H9 (cell line): ENCODE results near the gene DHRS1. TPM values are rescaled to one million over a fixed set of nuclear protein-coding genes. Genes with fewer than 3 reads are reported as not detected.

Source experiments
- DNase-seq: peaks from one replicate; pipeline ENCODE4 v3.0.0-alpha.2; 2017
- H2AFZ ChIP-seq: one replicate; pipeline ENCODE4 v1.6.1; 2013; ENCODE audit warnings: mild to moderate bottlenecking, low read length, control low read depth, moderate library complexity
- H2AK5ac ChIP-seq: 2 replicates; pipeline ENCODE4 v1.6.1; 2013; ENCODE audit warnings: low read length, control low read depth, mixed read lengths; ENCODE audit not compliant: insufficient read length
- H2BK120ac ChIP-seq: one replicate; pipeline ENCODE4 v1.6.1; 2013; ENCODE audit warnings: low read depth, mild to moderate bottlenecking, low read length, control low read depth, inconsistent platforms; ENCODE audit not compliant: poor library complexity, severe bottlenecking
- H2BK12ac ChIP-seq: 2 replicates; pipeline ENCODE4 v1.6.1; 2013; ENCODE audit warnings: low read length, control low read depth, mixed read lengths, low read depth; ENCODE audit not compliant: insufficient read length
- H2BK15ac ChIP-seq: 2 replicates; pipeline ENCODE4 v1.6.1; 2013; ENCODE audit warnings: low read depth, low read length, control low read depth
- H2BK20ac ChIP-seq: one replicate; pipeline ENCODE4 v1.6.1; 2013; ENCODE audit warnings: low read depth, mild to moderate bottlenecking, low read length, control low read depth, inconsistent platforms; ENCODE audit not compliant: poor library complexity, severe bottlenecking
- H2BK5ac ChIP-seq: 2 replicates; pipeline ENCODE4 v1.6.1; 2013; ENCODE audit warnings: low read length, control low read depth, mixed read lengths; ENCODE audit not compliant: insufficient read length
- H3K14ac ChIP-seq: 2 replicates; pipeline ENCODE4 v1.6.1; 2013; ENCODE audit warnings: low read length, control low read depth; ENCODE audit not compliant: insufficient read depth
- H3K18ac ChIP-seq: 2 replicates; pipeline ENCODE4 v1.6.1; 2013; ENCODE audit warnings: low read depth, mild to moderate bottlenecking, mixed read lengths, low read length, control low read depth; ENCODE audit not compliant: insufficient read length
- H3K23ac ChIP-seq: 2 replicates; pipeline ENCODE4 v1.6.1; 2013; ENCODE audit warnings: low read length, control low read depth, mixed read lengths, low read depth; ENCODE audit not compliant: insufficient read length
- H3K23me2 ChIP-seq: 2 replicates; pipeline ENCODE4 v1.6.1; 2013; ENCODE audit warnings: low read depth, mild to moderate bottlenecking, mixed read lengths, low read length, control low read depth; ENCODE audit not compliant: insufficient read length, poor library complexity, severe bottlenecking
- H3K27ac ChIP-seq: 2 replicates; pipeline ENCODE4 v1.5.1; 2013; ENCODE audit warnings: low read length, control low read depth, mixed read lengths, low read depth; ENCODE audit not compliant: insufficient read length
- H3K27me3 ChIP-seq: 2 replicates; pipeline ENCODE4 v1.6.1; 2013; ENCODE audit warnings: low read length, control low read depth, inconsistent platforms; ENCODE audit not compliant: insufficient read depth
- H3K4ac ChIP-seq: 2 replicates; pipeline ENCODE4 v1.6.1; 2013; ENCODE audit warnings: low read depth, mild to moderate bottlenecking, control low read depth, inconsistent platforms, low read length, moderate library complexity
- H3K4me1 ChIP-seq: 2 replicates; pipeline ENCODE4 v1.6.1; 2013; ENCODE audit warnings: low read length, control low read depth, inconsistent platforms; ENCODE audit not compliant: insufficient read depth
- H3K4me2 ChIP-seq: 2 replicates; pipeline ENCODE4 v1.6.1; 2013; ENCODE audit warnings: low read length, control low read depth, mixed read lengths; ENCODE audit not compliant: insufficient read length, insufficient read depth
- H3K56ac ChIP-seq: 2 replicates; pipeline ENCODE4 v1.6.1; 2013; ENCODE audit warnings: low read depth, mild to moderate bottlenecking, mixed read lengths, low read length, control low read depth; ENCODE audit not compliant: insufficient read length
- H3K79me1 ChIP-seq: 2 replicates; pipeline ENCODE4 v1.6.1; 2013; ENCODE audit warnings: low read depth, mild to moderate bottlenecking, moderate library complexity, low read length, control low read depth, inconsistent platforms; ENCODE audit not compliant: insufficient read depth, poor library complexity, severe bottlenecking
- H3K79me2 ChIP-seq: 2 replicates; pipeline ENCODE4 v1.6.1; 2013; ENCODE audit warnings: low read length, control low read depth, inconsistent platforms; ENCODE audit not compliant: insufficient read depth
- H3K9ac ChIP-seq: 2 replicates; pipeline ENCODE4 v1.6.1; 2013; ENCODE audit warnings: low read length, control low read depth, mixed read lengths; ENCODE audit not compliant: insufficient read length; ENCODE audit errors: extremely low read depth
- H3K9me3 ChIP-seq: one replicate; pipeline ENCODE4 v1.6.1; 2013; ENCODE audit warnings: low read depth, low read length, inconsistent platforms; ENCODE audit not compliant: control insufficient read depth
- H3T11ph ChIP-seq: one replicate; pipeline ENCODE4 v1.6.1; 2013; ENCODE audit warnings: mild to moderate bottlenecking, low read length, control low read depth, inconsistent platforms
- H4K20me1 ChIP-seq: one replicate; pipeline ENCODE4 v1.6.1; 2013; ENCODE audit not compliant: control insufficient read depth, insufficient read length, insufficient read depth
- H4K5ac ChIP-seq: 2 replicates; pipeline ENCODE4 v1.6.1; 2013; ENCODE audit warnings: low read depth, mild to moderate bottlenecking, mixed read lengths, low read length, control low read depth; ENCODE audit not compliant: insufficient read length
- H4K8ac ChIP-seq: replicated peaks from 2 replicates; pipeline ENCODE4 v1.6.1; 2013; ENCODE audit warnings: low read length, control low read depth, mixed read lengths, low read depth; ENCODE audit not compliant: insufficient read length
- H4K91ac ChIP-seq: 2 replicates; pipeline ENCODE4 v1.6.1; 2013; ENCODE audit warnings: low read depth, mild to moderate bottlenecking, moderate library complexity, mixed read lengths, low read length, control low read depth; ENCODE audit not compliant: insufficient read length
- H3K27ac Mint-ChIP-seq, 3 experiments: 2 replicates in 2 of 3; 3 replicates in 1 of 3; pipeline ENCODE4 v1.8.0; 2020 to 2021; ENCODE audit warnings: mixed read lengths in 3 of 3, mild to moderate bottlenecking in 1 of 3, moderate library complexity in 1 of 3
- H3K27me3 Mint-ChIP-seq: 2 replicates; pipeline ENCODE4 v1.8.0; 2021; ENCODE audit warnings: low read depth, mild to moderate bottlenecking, moderate library complexity, mixed read lengths
- H3K36me3 Mint-ChIP-seq, 3 experiments: 2 replicates in 2 of 3; 3 replicates in 1 of 3; pipeline ENCODE4 v1.8.0; 2020 to 2021; ENCODE audit warnings: low read depth in 3 of 3, mixed read lengths in 3 of 3; ENCODE audit not compliant: insufficient read depth in 1 of 3
- H3K4me1 Mint-ChIP-seq, 2 experiments: 2 replicates each; pipeline ENCODE4 v1.8.0; 2020; ENCODE audit warnings: mixed read lengths in 2 of 2
- H3K4me3 Mint-ChIP-seq, 2 experiments: 2 replicates in 1 of 2; 3 replicates in 1 of 2; pipeline ENCODE4 v1.8.0; 2020 to 2021; ENCODE audit warnings: mild to moderate bottlenecking in 2 of 2, mixed read lengths in 2 of 2, moderate library complexity in 1 of 2
- H3K9me3 Mint-ChIP-seq, 2 experiments: 2 replicates in 1 of 2; 3 replicates in 1 of 2; pipeline ENCODE4 v1.8.0; 2020; ENCODE audit warnings: mild to moderate bottlenecking in 2 of 2, mixed read lengths in 2 of 2, moderate library complexity in 1 of 2
- CTCF ChIP-seq: fragments of 200-600 bp; sonication (generic); conservative IDR thresholded peaks from 3 replicates; pipeline ENCODE4 v1.8.0; 2021; ENCODE audit warnings: antibody characterized with exemption, mild to moderate bottlenecking
- WGBS: extraction: QIAGEN DNeasy Blood & Tissue Kit; methylation state at CpG from one replicate; pipeline ENCODE4 v1.1.7; 2013; ENCODE audit warnings: missing lambda C conversion rate, low lambda C conversion rate, mixed read lengths; ENCODE audit not compliant: insufficient read length; ENCODE audit errors: extremely low coverage; 5-methylcytosine and 5-hydroxymethylcytosine counted together
- total RNA-seq: library from RNA; stranded (reverse); gene quantifications from 2 replicates; pipeline ENCODE4 v1.2.1, GENCODE V29; 2021

The DHRS1 gene
- total RNA-seq, 1 experiment from 2014 or later = 19.1 TPM

DNA sequence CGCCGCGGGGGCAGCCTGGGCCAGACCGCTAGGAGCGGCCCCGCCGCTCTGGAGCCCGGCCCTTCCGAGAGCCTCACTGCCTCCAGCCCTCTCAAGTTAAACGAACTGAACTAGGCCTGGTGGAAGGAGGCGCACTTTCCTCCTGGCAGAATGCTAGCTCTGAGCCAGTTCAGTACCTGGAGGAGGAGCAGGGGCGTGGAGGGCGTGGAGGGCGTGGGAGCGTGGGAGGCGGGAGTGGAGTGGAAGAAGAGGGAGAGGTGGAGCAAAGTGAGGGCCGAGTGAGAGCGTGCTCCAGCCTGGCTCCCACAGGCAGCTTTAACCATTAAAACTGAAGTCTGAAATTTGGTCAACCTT, 17.0 kb upstream of the DHRS1 start:
- Histone ChIP-seq H3K23me2 (no peaks in the 10 kb centered on the region), H3K9ac (no peak overlapping the region), H2BK5ac (no peak overlapping the region), H3K79me1 (no peaks in the 10 kb centered on the region), H3K79me2 (no peaks in the 10 kb centered on the region), H3K4ac (no peak overlapping the region), H2BK12ac (no peak overlapping the region), H3T11ph (no peak overlapping the region), H4K8ac (no peak overlapping the region), H2AFZ (no peak overlapping the region), H3K27me3 (peaks cover 2% of the 10 kb centered on the region; the same call in 1 of the 2 replicates), H3K56ac (no peak overlapping the region), H3K9me3 (no peaks in the 10 kb centered on the region), H3K14ac (no peak overlapping the region), H2BK120ac (no peak overlapping the region), H4K20me1 (no peaks in the 10 kb centered on the region), H4K5ac (no peak overlapping the region), H3K23ac (no peak overlapping the region), H4K91ac (no peak overlapping the region), H3K4me1 (no peaks in the 10 kb centered on the region), H2BK20ac (no peak overlapping the region), H3K4me2 (no peak overlapping the region), H3K27ac (no peak overlapping the region), H2AK5ac (no peak overlapping the region), H2BK15ac (no peak overlapping the region), H3K18ac (peak overlapping the region; percentile 14)
- H3K9me3 Mint-ChIP-seq = no peaks in the 10 kb centered on the region
- H3K36me3 Mint-ChIP-seq = peaks cover 0 to 4% (median 0%) of the 10 kb centered on the region in 3 experiments; a peak in 1 of 7 replicates
- H3K4me1 Mint-ChIP-seq = no peaks in the 10 kb centered on the region
- H3K27ac Mint-ChIP-seq = no peak overlapping the region
- H3K4me3 Mint-ChIP-seq = no peak overlapping the region
- WGBS = no CpG with 5 or more reads among the region's 18 CpGs
- peaks cover 47% of the 10 kb centered on the region for H3K27me3 Mint-ChIP-seq
- TF ChIP-seq CTCF = no peak
- no peak for DNase-seq
